Measurements from ENCODE around the gene SMLR1.

GRCh38 chr6:130822736-130823135 lies 4.5 kb upstream of the SMLR1 start:
- TF ChIP-seq CTCF (IDR thresholded peaks at IDR 0.05; ENCODE audit: low read depth, low read length) (no peak), MAX (IDR thresholded peaks at IDR 0.05; ENCODE audit: low read depth, low read length) (no peak), POLR2A (IDR thresholded peaks at IDR 0.05; ENCODE audit: extremely low read depth, insufficient read length) (no peak), MYC (IDR thresholded peaks at IDR 0.05; ENCODE audit: low read depth, low read length) (no peak)
